Natural killer cell (primary cell): ENCODE data around the gene CALCOCO2. TPM values are rescaled to one million over a fixed set of nuclear protein-coding genes. Genes with fewer than 3 reads are reported as not detected.
A peak's percentile ranks its signal among the peaks of the same experiment; 100 is the strongest.

Experiments used
- ATAC-seq, 3 donors: fragments of 150-1000 bp in 2 of 3; fragments of 200-7000 bp in 1 of 3; cut with Tn5 transposase; 1 replicate in 1 of 3; 2 replicates in 2 of 3; pipeline ENCODE4 v1.10.0; 2021; ENCODE audit warnings: mild to moderate bottlenecking in 2 of 3, moderate library complexity in 2 of 3
- DNase-seq, 2 donors: peaks; one replicate each; pipeline versions ENCODE4 v3.0.0 to v3.0.0-alpha.2; 2013 to 2021; ENCODE audit warnings: mixed read lengths in 1 of 2
- H3K27ac ChIP-seq: one replicate; pipeline ENCODE4 v1.5.1; 2013; ENCODE audit warnings: mild to moderate bottlenecking, low read length
- H3K27me3 ChIP-seq: one replicate; pipeline ENCODE4 v1.6.1; 2013; ENCODE audit warnings: low read length; ENCODE audit not compliant: control insufficient read depth, insufficient read depth
- H3K36me3 ChIP-seq: one replicate; pipeline ENCODE4 v1.6.1; 2013; ENCODE audit warnings: low read length; ENCODE audit not compliant: control insufficient read depth, insufficient read depth
- H3K4me1 ChIP-seq: one replicate; pipeline ENCODE4 v1.6.1; 2013; ENCODE audit warnings: low read length; ENCODE audit not compliant: control insufficient read depth, insufficient read depth
- H3K4me3 ChIP-seq: one replicate; pipeline ENCODE4 v1.5.1; 2013; ENCODE audit warnings: low read length
- H3K9me3 ChIP-seq: one replicate; pipeline ENCODE4 v1.6.1; 2013; ENCODE audit warnings: low read length; ENCODE audit not compliant: control insufficient read depth, insufficient read depth
- H3K27ac Mint-ChIP-seq, 2 donors: one replicate each; pipeline ENCODE4 v1.8.0; 2022; ENCODE audit warnings: mild to moderate bottlenecking in 2 of 2, mixed read lengths in 2 of 2, moderate library complexity in 1 of 2
- H3K27me3 Mint-ChIP-seq, 2 donors: one replicate each; pipeline ENCODE4 v1.8.0; 2022; ENCODE audit warnings: low read depth in 2 of 2, mixed read lengths in 2 of 2
- H3K36me3 Mint-ChIP-seq: one replicate; pipeline ENCODE4 v1.8.0; 2022; ENCODE audit warnings: mixed read lengths
- H3K4me1 Mint-ChIP-seq, 2 donors: one replicate each; pipeline ENCODE4 v1.8.0; 2022; ENCODE audit warnings: mixed read lengths in 2 of 2
- H3K4me3 Mint-ChIP-seq: one replicate; pipeline ENCODE4 v1.8.0; 2022; ENCODE audit warnings: mild to moderate bottlenecking, moderate library complexity, mixed read lengths
- H3K9me3 Mint-ChIP-seq, 2 donors: one replicate each; pipeline ENCODE4 v1.8.0; 2022; ENCODE audit warnings: mixed read lengths in 2 of 2
- WGBS: methylation state at CpG from one replicate; pipeline ENCODE4 v1.1.7; 2013; ENCODE audit warnings: missing lambda C conversion rate; ENCODE audit not compliant: insufficient coverage; 5-methylcytosine and 5-hydroxymethylcytosine counted together
- intact Hi-C: fragments of 100-400 bp; cut with micrococcal nuclease; formaldehyde crosslinking; loops from one replicate; pipeline ENCODE4 v1.14.2; 2022
- total RNA-seq, 4 donors: library from RNA; stranded (reverse); fragments of 120-200 nt in 1 of 4; gene quantifications; one replicate each; pipeline versions ENCODE4 v1.2.3 to v1.2.4, GENCODE V29; 2013 to 2022
- TF ChIP-seq, protein P1 (sequence below): fragments of 200-600 bp; IDR thresholded peaks from one replicate; pipeline ENCODE4 v1.8.0; 2022; ENCODE audit warnings: antibody characterized with exemption

Gene CALCOCO2, protein sequence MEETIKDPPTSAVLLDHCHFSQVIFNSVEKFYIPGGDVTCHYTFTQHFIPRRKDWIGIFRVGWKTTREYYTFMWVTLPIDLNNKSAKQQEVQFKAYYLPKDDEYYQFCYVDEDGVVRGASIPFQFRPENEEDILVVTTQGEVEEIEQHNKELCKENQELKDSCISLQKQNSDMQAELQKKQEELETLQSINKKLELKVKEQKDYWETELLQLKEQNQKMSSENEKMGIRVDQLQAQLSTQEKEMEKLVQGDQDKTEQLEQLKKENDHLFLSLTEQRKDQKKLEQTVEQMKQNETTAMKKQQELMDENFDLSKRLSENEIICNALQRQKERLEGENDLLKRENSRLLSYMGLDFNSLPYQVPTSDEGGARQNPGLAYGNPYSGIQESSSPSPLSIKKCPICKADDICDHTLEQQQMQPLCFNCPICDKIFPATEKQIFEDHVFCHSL
- 100 to 1,000 TPM; 175 to 188 (median 179) TPM for total RNA-seq
- total RNA-seq (2013): 106 TPM

DNA sequence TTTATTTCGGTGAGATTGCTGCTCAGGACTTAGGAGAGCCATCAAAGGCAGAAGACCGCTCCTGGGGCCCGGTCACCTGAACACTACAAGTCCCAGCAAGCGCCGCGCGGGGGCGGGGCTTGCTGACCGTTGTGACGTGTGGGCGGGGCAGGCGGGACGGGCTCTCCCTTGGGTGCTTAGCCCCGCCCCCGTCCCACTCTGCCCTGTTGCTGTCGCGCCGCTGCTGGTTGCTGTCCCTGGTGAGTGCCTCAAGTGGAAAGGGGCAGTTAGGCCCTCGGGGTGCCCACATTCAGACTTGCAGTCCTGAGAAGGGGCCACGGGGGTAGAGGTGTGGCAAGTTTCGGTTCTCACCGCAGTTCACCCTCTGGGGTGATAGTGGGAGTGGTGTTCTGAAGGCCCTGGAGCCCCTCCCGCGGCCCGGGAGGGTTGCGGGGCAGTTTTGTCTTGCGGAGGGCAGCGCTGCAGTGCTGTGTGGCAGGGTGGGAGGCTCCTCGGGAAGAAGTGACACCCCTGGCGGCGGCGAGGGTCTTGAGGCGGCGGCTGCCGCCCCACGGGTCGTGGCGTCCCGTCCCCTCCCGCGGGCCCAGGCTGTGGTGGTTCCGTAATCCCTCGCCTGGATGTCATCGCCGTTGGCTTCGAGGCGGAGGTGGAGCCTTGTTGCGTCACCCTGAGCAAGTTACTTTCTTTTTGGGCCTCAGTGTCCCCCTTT, at the start of gene CALCOCO2:
TSS of gene CALCOCO2 (plus strand) at position 196 of the 709 bp plus-strand sequence. CDS start 10,673 bp downstream, outside the sequence.
- DNase-seq (peak; percentile 87 to 94), ATAC-seq (peak; percentile 93 to 97 (median 95))
- H3K4me1 ChIP-seq: peaks cover 38% of the 10 kb centered on the region
- intact Hi-C loops: loop anchor here (1.0 to 2.0 kb wide), 2 partner anchors 10 to 14 kb away; partner anchors contain the start of gene TTLL6
- H3K36me3 Mint-ChIP-seq: no peaks in the 10 kb centered on the region
- H3K4me3 ChIP-seq: peak within 1 kb of the TSS; percentile 84
- H3K4me3 Mint-ChIP-seq: peak within 1 kb of the TSS; percentile 92
- H3K27ac ChIP-seq: peak within 1 kb of the TSS; percentile 98
- H3K27me3 Mint-ChIP-seq: peaks cover 0 to 2% of the 10 kb centered on the region in 2 donors
- no peaks in the 10 kb centered on the region for H3K27me3 ChIP-seq
- H3K36me3 ChIP-seq: no peaks in the 10 kb centered on the region
- peak within 1 kb of the TSS; percentile 90 to 97 for H3K27ac Mint-ChIP-seq
- TF ChIP-seq, protein P1, sequence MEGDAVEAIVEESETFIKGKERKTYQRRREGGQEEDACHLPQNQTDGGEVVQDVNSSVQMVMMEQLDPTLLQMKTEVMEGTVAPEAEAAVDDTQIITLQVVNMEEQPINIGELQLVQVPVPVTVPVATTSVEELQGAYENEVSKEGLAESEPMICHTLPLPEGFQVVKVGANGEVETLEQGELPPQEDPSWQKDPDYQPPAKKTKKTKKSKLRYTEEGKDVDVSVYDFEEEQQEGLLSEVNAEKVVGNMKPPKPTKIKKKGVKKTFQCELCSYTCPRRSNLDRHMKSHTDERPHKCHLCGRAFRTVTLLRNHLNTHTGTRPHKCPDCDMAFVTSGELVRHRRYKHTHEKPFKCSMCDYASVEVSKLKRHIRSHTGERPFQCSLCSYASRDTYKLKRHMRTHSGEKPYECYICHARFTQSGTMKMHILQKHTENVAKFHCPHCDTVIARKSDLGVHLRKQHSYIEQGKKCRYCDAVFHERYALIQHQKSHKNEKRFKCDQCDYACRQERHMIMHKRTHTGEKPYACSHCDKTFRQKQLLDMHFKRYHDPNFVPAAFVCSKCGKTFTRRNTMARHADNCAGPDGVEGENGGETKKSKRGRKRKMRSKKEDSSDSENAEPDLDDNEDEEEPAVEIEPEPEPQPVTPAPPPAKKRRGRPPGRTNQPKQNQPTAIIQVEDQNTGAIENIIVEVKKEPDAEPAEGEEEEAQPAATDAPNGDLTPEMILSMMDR: no peak
- H3K4me1 Mint-ChIP-seq: peaks cover 27 to 49% of the 10 kb centered on the region in 2 donors
- WGBS: under 1% methylated on average over 48 of the region's 48 CpGs
- no peaks in the 10 kb centered on the region for H3K9me3 ChIP-seq
- H3K9me3 Mint-ChIP-seq: no peaks in the 10 kb centered on the region

DNA sequence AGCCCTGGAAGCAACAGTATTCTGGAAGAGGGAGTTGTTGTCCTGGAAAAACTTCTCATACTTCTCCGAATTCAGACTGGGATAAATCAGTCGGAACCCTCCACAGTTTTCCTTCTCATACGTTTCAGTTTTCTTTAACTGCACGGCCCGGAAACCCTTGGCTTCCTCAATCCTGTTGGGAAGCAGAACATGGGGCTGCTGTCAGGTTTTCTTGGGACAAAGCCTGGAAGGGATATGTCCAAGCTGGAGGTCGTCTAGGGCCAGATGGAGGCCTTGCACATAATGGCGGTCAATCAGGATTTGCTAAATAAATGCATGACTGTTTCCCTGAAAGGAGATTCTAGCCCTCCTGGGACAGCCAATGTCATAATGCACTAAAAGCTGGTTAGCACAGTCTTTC, 43.0 kb upstream of the CALCOCO2 start:
- Mint-ChIP-seq H3K9me3 (no peaks in the 10 kb centered on the region), H3K4me3 (no peak overlapping the region), H3K4me1 (peaks cover 5 to 6% of the 10 kb centered on the region in 2 donors), H3K36me3 (no peaks in the 10 kb centered on the region), H3K27ac (no peak overlapping the region), H3K27me3 (peaks cover 30 to 53% of the 10 kb centered on the region in 2 donors)
- intact Hi-C loops: no loop called here
- peaks cover 7% of the 10 kb centered on the region for H3K4me1 ChIP-seq
- no peak overlapping the region for H3K4me3 ChIP-seq
- DNase-seq (no peak), ATAC-seq (no peak)
- H3K9me3 ChIP-seq: no peaks in the 10 kb centered on the region
- H3K27me3 ChIP-seq: no peaks in the 10 kb centered on the region
- TF ChIP-seq, protein P1: no peak
- H3K36me3 ChIP-seq: no peaks in the 10 kb centered on the region
- WGBS: 86% methylated on average over 7 of the region's 7 CpGs
- no peak overlapping the region for H3K27ac ChIP-seq

DNA sequence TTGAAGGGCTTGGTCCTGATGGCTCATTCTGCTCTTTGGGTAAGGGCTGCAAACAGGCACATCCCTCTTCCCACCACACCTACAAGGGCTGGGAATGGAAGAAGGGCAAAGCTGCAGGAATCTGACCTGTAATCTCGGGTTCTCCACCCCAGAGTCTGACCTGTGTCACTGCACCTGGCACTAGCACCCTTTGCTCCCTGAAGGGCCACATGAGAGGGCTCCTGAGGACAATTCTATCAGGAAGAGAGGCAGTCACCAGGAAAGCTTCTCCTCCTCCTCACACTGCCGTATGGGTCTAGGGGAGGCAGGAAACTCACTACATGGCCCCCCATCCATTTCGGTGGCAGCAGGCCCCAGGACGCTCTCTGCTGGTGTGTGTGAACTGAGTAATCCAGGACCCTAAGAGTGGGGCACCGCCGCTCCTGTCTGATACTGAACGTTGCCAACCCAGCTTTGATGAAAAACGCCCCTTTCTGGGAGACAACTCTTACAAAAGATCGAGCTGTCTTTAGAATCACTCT, 40.2 kb upstream of the CALCOCO2 start:
- Histone ChIP-seq H3K27ac (no peak overlapping the region), H3K4me3 (no peak overlapping the region), H3K27me3 (no peaks in the 10 kb centered on the region), H3K36me3 (no peaks in the 10 kb centered on the region), H3K4me1 (peaks cover 7% of the 10 kb centered on the region), H3K9me3 (no peaks in the 10 kb centered on the region)
- intact Hi-C loops: loop anchor here (5.0 kb wide), 1 partner anchor 113 kb away; no protein-coding TSS in a partner anchor
- H3K4me3 Mint-ChIP-seq: no peak overlapping the region
- no peak overlapping the region for H3K27ac Mint-ChIP-seq
- TF ChIP-seq, protein P1: no peak
- H3K9me3 Mint-ChIP-seq: no peaks in the 10 kb centered on the region
- DNase-seq: no peak
- peaks cover 39 to 55% of the 10 kb centered on the region in 2 donors for H3K27me3 Mint-ChIP-seq
- ATAC-seq: no peak
- H3K4me1 Mint-ChIP-seq: peaks cover 5 to 6% of the 10 kb centered on the region in 2 donors
- no peaks in the 10 kb centered on the region for H3K36me3 Mint-ChIP-seq
- 40% methylated on average over 7 of the region's 9 CpGs for WGBS
